ENCODE results near the gene SETBP1. TPM values are rescaled to one million over a fixed set of nuclear protein-coding genes. Genes with fewer than 3 reads are reported as not detected.

The SETBP1 gene
- total RNA-seq, 4 donors from 2014 or later = 7.8 to 16.6 (median 11.7) TPM

DNA sequence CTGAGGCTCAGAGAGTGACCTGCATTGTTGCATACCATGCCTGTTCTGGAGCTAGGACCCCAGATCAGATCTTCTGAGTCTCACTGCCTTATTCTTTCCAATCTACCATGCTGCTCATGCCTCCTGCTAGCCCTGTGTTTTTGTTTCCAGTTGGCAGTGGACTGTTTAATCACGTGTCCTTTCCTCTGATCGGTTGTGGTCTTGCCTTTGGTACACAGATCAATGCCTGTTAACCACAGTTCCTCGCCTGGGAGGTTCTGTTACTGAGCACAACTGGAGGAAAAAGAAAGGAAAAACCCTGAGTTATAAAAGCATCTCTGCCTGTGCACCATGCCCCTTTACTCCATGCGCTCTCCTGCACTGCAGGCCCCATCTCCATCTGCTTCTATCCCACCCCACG lies 329.1 kb downstream of the SETBP1 start:
- no peak for TF ChIP-seq POLR2A (IDR thresholded peaks at IDR 0.05)
- TF ChIP-seq, protein P1, sequence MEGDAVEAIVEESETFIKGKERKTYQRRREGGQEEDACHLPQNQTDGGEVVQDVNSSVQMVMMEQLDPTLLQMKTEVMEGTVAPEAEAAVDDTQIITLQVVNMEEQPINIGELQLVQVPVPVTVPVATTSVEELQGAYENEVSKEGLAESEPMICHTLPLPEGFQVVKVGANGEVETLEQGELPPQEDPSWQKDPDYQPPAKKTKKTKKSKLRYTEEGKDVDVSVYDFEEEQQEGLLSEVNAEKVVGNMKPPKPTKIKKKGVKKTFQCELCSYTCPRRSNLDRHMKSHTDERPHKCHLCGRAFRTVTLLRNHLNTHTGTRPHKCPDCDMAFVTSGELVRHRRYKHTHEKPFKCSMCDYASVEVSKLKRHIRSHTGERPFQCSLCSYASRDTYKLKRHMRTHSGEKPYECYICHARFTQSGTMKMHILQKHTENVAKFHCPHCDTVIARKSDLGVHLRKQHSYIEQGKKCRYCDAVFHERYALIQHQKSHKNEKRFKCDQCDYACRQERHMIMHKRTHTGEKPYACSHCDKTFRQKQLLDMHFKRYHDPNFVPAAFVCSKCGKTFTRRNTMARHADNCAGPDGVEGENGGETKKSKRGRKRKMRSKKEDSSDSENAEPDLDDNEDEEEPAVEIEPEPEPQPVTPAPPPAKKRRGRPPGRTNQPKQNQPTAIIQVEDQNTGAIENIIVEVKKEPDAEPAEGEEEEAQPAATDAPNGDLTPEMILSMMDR (IDR thresholded peaks at IDR 0.05) = no peak
- DNase-seq (ENCODE audit: low spot score in 2 of 2) = no peak
- WGBS, 2 donors = 69 to 70% methylated on average over 5 of the region's 5 CpGs
- no peak overlapping the region for H3K4me3 ChIP-seq (ENCODE audit: low read depth, poor library complexity, severe bottlenecking)
- intact Hi-C loops (cut with DNase I; ENCODE audit: low total_unique reads) = no loop called here

DNA sequence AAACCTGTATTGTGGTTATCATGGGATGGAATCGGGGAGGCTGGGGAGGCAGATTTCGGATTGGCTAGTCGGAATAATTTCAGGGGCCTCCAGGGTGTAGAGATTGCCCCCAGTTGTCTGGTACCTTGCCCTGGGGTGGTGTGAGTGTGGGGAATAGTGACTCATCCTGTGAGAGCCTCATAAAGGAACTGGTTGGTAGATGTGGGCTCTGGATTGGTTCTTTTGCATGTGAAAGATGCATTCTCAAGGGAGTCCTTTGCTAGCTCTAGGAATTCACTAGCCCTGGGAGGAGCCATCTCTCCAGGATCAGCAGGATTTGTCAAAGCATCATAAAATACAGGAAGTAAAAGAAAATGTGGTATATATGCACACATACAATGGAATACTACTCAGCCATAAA lies 331.6 kb downstream of the SETBP1 start:
- TF ChIP-seq POLR2A (IDR thresholded peaks at IDR 0.05) = no peak
- TF ChIP-seq, protein P1 (IDR thresholded peaks at IDR 0.05) = no peak
- WGBS, 2 donors = 94% methylated on average over 3 of the region's 3 CpGs
- intact Hi-C loops (cut with DNase I; ENCODE audit: low total_unique reads) = no loop called here
- no peak overlapping the region for H3K4me3 ChIP-seq (ENCODE audit: low read depth, poor library complexity, severe bottlenecking)
- no peak for DNase-seq (ENCODE audit: low spot score in 2 of 2)

DNA sequence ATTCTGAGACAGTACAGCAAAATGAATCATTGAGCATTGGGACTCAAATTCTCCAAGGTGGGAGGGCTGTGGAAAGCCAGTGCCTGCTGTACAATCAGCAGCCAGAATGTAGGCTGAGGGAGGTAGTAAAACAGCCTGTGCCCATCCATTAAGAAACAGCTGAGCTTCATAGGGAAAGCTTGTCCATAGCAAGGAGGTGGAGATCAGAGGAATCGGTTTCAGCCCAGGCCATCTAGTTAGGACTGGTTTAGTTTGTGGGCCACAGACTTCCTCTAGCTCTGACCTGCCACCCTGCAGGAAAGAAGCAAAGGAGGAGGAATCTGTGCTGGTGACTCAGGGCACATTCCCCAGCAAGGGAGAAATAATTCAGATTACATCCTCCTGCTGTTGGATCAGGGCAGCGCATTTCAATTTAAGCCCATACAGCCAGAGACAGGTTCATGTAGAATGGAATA lies 333.4 kb downstream of the SETBP1 start:
- intact Hi-C loops (cut with DNase I; ENCODE audit: low total_unique reads) = no loop called here
- no peak overlapping the region for H3K4me3 ChIP-seq (ENCODE audit: low read depth, poor library complexity, severe bottlenecking)
- TF ChIP-seq POLR2A (IDR thresholded peaks at IDR 0.05) = no peak
- TF ChIP-seq, protein P1 (IDR thresholded peaks at IDR 0.05) = no peak
- 27 to 62% methylated on average over 2 of the region's 2 CpGs for WGBS, 2 donors
- no peak for DNase-seq (ENCODE audit: low spot score in 2 of 2)

DNA sequence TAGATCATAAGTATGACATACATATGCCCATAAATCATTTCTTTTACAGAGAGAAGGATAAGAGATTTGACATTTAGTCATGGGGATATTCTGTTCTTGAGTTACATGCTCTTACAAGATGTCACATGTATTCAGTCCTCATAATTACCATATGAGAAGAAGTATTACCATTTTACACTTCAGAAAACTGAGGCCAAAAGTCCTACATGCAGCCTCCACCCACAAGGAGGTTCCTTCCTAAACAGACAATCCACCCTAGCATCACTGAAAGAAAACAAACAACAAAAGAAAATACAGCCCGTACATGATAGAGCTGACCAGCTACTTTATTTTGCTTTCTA lies 335.1 kb downstream of the SETBP1 start:
- TF ChIP-seq, protein P1 (IDR thresholded peaks at IDR 0.05) = no peak
- no peak for TF ChIP-seq POLR2A (IDR thresholded peaks at IDR 0.05)
- WGBS, 2 donors = 13 to 19% methylated on average over 1 of the region's 1 CpG
- DNase-seq (ENCODE audit: low spot score in 2 of 2) = no peak
- no peak overlapping the region for H3K4me3 ChIP-seq (ENCODE audit: low read depth, poor library complexity, severe bottlenecking)
- intact Hi-C loops (cut with DNase I; ENCODE audit: low total_unique reads) = no loop called here

DNA sequence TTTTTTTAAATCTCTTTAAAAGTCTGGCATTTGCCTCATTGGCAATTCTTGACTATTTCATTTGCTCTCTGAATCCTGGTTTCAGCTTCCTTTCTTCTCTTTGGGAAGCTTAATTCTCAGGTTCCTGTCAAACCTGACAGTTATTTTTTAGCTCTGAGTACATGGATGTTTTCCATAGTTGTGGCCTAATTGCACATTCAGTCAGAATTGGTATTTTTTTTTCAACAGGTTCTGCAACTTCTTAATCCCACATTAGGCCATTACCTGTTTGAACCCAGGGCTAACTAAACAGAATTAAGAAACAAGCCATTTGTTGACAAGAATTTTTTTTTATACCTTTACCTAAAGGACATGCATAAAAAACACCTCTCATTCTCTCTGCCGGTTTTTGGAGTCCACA lies 338.8 kb downstream of the SETBP1 start:
- TF ChIP-seq POLR2A (IDR thresholded peaks at IDR 0.05) = no peak
- TF ChIP-seq, protein P1 (IDR thresholded peaks at IDR 0.05) = no peak
- no peak for DNase-seq (ENCODE audit: low spot score in 2 of 2)
- H3K4me3 ChIP-seq (ENCODE audit: low read depth, poor library complexity, severe bottlenecking) = no peak overlapping the region
- intact Hi-C loops (cut with DNase I; ENCODE audit: low total_unique reads) = no loop called here
- 73 to 76% methylated on average over 1 of the region's 1 CpG for WGBS, 2 donors

DNA sequence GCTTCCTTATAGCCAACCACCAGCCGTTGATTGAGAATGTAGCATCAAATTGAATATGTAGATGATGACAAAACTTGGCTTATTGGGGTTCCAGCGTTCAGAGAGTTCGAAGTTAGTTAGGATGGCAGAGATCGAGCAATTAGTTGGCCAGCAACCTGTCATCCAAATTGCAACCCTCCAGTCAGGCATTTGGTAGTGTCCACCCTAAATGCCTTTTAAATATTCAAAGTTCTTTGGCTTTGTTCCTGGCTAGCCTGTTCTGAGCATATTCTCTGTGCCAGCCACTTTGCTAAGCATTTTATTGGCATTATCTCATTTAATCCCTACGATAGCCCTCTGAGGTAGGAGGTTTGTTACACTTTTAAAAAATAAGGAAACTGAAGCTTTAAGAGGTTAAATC lies 342.8 kb downstream of the SETBP1 start:
- no peak for DNase-seq (ENCODE audit: low spot score in 2 of 2)
- TF ChIP-seq, protein P1 (IDR thresholded peaks at IDR 0.05) = no peak
- no peak for TF ChIP-seq POLR2A (IDR thresholded peaks at IDR 0.05)
- intact Hi-C loops (cut with DNase I; ENCODE audit: low total_unique reads) = no loop called here
- no peak overlapping the region for H3K4me3 ChIP-seq (ENCODE audit: low read depth, poor library complexity, severe bottlenecking)
- WGBS, 2 donors = 68 to 80% methylated on average over 5 of the region's 5 CpGs

Measured in lower leg skin (tissue), 4 donors.